Prostate gland (tissue), 2 donors: ENCODE results near the gene POP7. TPM values are rescaled to one million over a fixed set of nuclear protein-coding genes. Genes with fewer than 3 reads are reported as not detected.

Experiments
- DNase-seq: peaks from one replicate; pipeline ENCODE4 v3.0.0-alpha.2; 2019; ENCODE audit warnings: low spot score
- H3K27ac ChIP-seq, 2 donors: fragments of 200-600 bp; sonication (generic); 2 replicates each; pipeline ENCODE4 v1.5.1; 2017 to 2019
- H3K27me3 ChIP-seq: fragments of 200-600 bp; sonication (generic); replicated peaks from 2 replicates; pipeline ENCODE4 v1.5.1; 2019; ENCODE audit not compliant: insufficient read depth
- H3K36me3 ChIP-seq, 2 donors: fragments of 200-600 bp; sonication (generic); 1 replicate in 1 of 2; 2 replicates in 1 of 2; pipeline versions ENCODE4 v1.5.1 to v1.8.1; 2017 to 2019
- H3K4me1 ChIP-seq: fragments of 200-600 bp; sonication (generic); replicated peaks from 2 replicates; pipeline ENCODE4 v1.5.1; 2019
- H3K4me3 ChIP-seq, 2 donors: fragments of 200-600 bp; sonication (generic); 2 replicates each; pipeline ENCODE4 v1.5.1; 2017 to 2019
- H3K9me3 ChIP-seq: fragments of 200-600 bp; sonication (generic); 2 replicates; pipeline ENCODE4 v1.5.1; 2017
- POLR2A ChIP-seq: fragments of 450-650 bp; IDR thresholded peaks from one replicate; pipeline ENCODE4 v1.6.1; 2016; ENCODE audit warnings: antibody characterized with exemption, mild to moderate bottlenecking
- POLR2AphosphoS5 ChIP-seq: sonication (generic); formaldehyde crosslinking; IDR thresholded peaks from one replicate; pipeline ENCODE4 v1.6.1; 2017; ENCODE audit warnings: antibody characterized with exemption
- WGBS: methylation state at CpG from one replicate; pipeline ENCODE4 v1.1.5; 2018; 5-methylcytosine and 5-hydroxymethylcytosine counted together
- intact Hi-C: fragments of 100-400 bp; cut with DNase I; formaldehyde crosslinking; loops from one replicate; pipeline ENCODE4 v1.14.2; 2022
- total RNA-seq, 2 donors: library from RNA; depleted of rRNA; stranded (reverse); fragments of >200 nt; gene quantifications; one replicate each; pipeline ENCODE4 v1.1.0, GENCODE V29; 2016
- TF ChIP-seq, protein P1 (sequence below), 4 experiments: fragments of 200-600 bp in 2 of 4; fragments of 450-650 bp in 2 of 4; sonication (generic) in 2 of 4; IDR thresholded peaks; 1 replicate in 3 of 4; 2 replicates in 1 of 4; pipeline ENCODE4 v1.5.1; 2016 to 2019; ENCODE audit warnings: antibody characterized with exemption in 4 of 4, mild to moderate bottlenecking in 2 of 4, moderate library complexity in 2 of 4

The POP7 gene
- total RNA-seq, 2 donors from 2014 or later = 41.4 to 45.2 TPM

DNA sequence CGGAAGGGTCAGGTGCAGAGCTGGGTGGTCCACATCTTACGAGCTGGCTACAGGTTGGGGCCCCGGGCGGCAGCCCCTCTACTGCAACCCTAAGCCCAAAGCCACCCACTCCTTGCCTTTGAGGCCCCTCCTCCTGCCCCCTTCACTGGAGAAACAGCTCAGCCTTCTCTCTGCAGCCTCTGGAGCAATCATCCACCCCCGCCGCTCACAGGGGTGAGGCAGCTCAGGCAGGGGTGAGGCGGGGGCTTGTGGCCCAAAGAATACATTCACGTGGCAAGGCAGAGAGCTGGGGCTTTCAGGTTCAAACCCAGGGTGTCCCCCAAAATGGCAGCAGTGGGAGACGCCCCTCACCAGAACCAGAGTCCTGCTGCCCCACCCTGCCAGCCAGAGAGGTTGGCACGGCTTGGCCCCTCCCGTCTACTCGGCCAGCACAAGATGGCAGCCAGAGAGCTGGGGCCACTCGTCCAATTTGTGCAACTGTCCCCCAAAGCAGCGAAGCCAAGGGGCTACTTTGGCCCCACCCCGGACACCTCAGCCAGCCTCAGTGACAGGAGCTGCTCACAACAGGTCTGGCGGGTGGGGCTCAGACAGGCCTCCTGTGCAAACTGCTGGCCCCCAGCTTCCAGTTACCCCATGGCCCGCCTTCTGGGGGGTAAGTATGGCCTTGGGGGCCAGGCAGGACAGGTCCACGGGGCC is 25.2 kb upstream of the POP7 start:
- Histone ChIP-seq H3K4me3 (no peak overlapping the region), H3K36me3 (peaks cover 19 to 52% of the 10 kb centered on the region in 2 donors), H3K9me3 (no peaks in the 10 kb centered on the region), H3K27ac (peak overlapping the region in 1 of 2 donors; percentile 99), H3K27me3 (no peaks in the 10 kb centered on the region), H3K4me1 (peaks cover 17% of the 10 kb centered on the region)
- DNase-seq = no peak
- WGBS = 80% methylated on average over 18 of the region's 18 CpGs
- TF ChIP-seq POLR2AphosphoS5 = no peak
- TF ChIP-seq POLR2A = no peak
- TF ChIP-seq, protein P1, sequence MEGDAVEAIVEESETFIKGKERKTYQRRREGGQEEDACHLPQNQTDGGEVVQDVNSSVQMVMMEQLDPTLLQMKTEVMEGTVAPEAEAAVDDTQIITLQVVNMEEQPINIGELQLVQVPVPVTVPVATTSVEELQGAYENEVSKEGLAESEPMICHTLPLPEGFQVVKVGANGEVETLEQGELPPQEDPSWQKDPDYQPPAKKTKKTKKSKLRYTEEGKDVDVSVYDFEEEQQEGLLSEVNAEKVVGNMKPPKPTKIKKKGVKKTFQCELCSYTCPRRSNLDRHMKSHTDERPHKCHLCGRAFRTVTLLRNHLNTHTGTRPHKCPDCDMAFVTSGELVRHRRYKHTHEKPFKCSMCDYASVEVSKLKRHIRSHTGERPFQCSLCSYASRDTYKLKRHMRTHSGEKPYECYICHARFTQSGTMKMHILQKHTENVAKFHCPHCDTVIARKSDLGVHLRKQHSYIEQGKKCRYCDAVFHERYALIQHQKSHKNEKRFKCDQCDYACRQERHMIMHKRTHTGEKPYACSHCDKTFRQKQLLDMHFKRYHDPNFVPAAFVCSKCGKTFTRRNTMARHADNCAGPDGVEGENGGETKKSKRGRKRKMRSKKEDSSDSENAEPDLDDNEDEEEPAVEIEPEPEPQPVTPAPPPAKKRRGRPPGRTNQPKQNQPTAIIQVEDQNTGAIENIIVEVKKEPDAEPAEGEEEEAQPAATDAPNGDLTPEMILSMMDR (IDR thresholded peaks at IDR 0.05) = no peak
- intact Hi-C loops = no loop called here

DNA sequence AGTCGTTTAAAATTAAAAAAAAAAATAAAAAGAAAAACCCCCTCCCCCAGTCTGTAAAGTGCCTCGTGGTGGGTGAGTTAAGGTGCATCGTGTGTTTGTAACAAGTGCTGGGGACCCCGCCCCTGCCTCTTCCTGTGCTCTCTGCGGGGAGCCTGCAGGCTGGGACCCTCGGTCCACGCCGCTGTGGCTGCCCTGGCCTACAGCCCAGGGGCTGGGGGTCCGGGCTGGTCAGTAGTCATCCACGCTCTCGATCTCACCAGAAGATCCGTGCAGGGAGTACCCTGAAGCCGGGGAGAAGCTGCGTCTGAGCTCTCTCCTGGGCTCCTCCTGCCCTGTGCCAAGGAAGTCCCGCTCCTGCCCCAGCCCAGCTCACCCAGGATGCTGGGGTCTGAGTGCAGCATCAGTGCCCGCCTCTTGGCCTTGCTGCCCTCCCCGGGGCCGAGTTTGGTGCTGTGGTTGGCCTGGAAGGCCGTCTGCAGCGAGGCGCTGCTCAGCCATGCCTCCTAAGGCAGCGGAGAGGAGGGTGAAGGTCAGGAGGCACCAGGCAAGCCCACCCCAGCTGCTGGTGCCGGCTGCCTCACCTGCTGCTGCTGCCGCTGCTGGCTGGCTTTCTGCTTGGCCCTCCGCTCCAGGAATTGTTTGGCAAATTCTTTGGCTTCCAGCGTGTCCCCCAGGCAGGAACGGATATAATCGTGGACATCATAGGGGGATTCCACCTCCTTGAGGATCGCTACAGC is 24.3 kb upstream of the POP7 start:
- Histone ChIP-seq H3K27me3 (no peaks in the 10 kb centered on the region), H3K4me3 (no peak overlapping the region), H3K4me1 (peaks cover 17% of the 10 kb centered on the region), H3K36me3 (peaks cover 25 to 60% of the 10 kb centered on the region in 2 donors), H3K27ac (no peak overlapping the region), H3K9me3 (no peaks in the 10 kb centered on the region)
- no peak for DNase-seq
- intact Hi-C loops = no loop called here
- TF ChIP-seq POLR2A = no peak
- TF ChIP-seq, protein P1 (IDR thresholded peaks at IDR 0.05) = no peak
- 66% methylated on average over 22 of the region's 29 CpGs for WGBS

DNA sequence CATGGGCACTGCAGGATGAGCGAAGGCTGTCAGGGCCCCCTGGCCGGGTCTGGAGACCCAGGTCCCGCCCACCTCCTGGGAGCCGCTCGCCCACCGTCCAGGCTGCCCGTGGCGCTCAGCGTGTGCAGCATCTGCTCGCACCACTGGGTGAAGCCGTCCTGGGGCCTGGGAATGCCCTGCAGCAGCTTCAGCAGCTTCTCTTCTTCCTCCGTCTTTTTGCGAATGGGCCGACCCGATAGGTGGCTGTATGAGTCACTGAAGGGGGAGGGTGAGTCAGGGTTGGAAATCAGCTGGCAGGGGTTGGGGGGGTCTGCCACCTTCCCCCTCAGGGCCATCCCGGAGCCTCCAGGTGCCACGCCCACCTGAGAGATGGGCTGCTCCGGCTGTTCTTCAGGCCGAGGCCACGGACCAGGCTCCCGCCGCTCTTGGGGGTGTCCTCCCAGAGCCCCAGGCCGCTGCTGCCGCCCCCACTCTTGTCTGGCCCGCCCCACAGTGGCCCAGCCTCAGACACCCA is 23.6 kb upstream of the POP7 start:
- no peak for DNase-seq
- Histone ChIP-seq H3K27ac (no peak overlapping the region), H3K27me3 (no peaks in the 10 kb centered on the region), H3K4me1 (peaks cover 17% of the 10 kb centered on the region), H3K9me3 (no peaks in the 10 kb centered on the region), H3K4me3 (no peak overlapping the region), H3K36me3 (peaks cover 27 to 60% of the 10 kb centered on the region in 2 donors)
- intact Hi-C loops = no loop called here
- TF ChIP-seq POLR2AphosphoS5 (no peak), POLR2A (no peak)
- TF ChIP-seq, protein P1 (IDR thresholded peaks at IDR 0.05) = no peak
- WGBS = 65% methylated on average over 25 of the region's 25 CpGs

DNA sequence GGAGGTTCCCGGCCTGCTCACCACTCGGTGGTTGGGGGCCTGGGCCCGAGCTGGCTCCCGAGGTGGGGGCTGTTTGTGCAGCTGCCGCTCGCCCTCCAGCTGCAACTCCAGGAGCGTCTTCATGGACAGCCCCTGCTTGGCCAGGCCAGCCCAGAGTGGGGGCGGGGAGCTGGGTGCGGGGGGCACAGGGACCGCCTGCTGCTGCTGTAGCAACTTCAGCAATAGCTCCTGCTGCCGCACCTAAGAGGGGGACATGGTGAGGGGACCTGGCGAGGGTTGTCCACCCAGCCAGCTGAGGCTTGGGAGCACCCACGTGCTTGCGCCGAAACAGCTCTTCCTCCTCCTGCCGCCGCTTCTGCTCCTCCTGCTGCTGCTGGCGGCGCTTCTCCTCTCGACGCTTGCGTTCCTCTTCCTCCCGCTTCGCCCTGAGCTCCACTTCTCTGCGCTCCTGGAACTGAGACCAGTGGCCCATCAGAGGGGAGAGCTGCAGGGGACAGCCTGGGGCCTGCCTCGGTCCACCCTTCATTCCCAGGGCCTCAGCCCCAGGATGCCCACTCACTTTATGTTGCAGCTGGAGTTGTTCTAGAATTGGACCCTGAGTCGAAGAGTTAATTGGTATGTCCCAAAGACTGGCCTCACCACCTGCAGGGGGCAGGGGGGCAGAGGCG is 22.8 kb upstream of the POP7 start:
- Histone ChIP-seq H3K4me3 (no peak overlapping the region), H3K9me3 (no peaks in the 10 kb centered on the region), H3K27me3 (no peaks in the 10 kb centered on the region), H3K27ac (no peak overlapping the region), H3K36me3 (peaks cover 25 to 63% of the 10 kb centered on the region in 2 donors), H3K4me1 (peaks cover 16% of the 10 kb centered on the region)
- whole genome bisulfite sequencing = 82% methylated on average over 24 of the region's 28 CpGs
- intact Hi-C loops = no loop called here
- DNase-seq = no peak
- TF ChIP-seq POLR2AphosphoS5 (no peak), POLR2A (no peak)
- TF ChIP-seq, protein P1 (IDR thresholded peaks at IDR 0.05) = no peak
